ENCODE data around the gene RALGPS1.

RALGPS1 gene

GRCh38 chr9:127053057-127053821, 138.7 kb downstream of the RALGPS1 start:
- no peak for DNase-seq (ENCODE audit: low read depth in 2 of 2)

- no peak for DNase-seq (ENCODE audit: low read depth in 2 of 2)
Observed at GRCh38 chr9:127053960-127054359, 139.4 kb downstream of the RALGPS1 start.

- DNase-seq (ENCODE audit: low read depth in 2 of 2), result no peak
Observed at GRCh38 chr9:127055745-127056402, 141.3 kb downstream of the RALGPS1 start.

GRCh38 chr9:127056446-127056845, 141.9 kb downstream of the RALGPS1 start:
- no peak for DNase-seq (ENCODE audit: low read depth in 2 of 2)

GRCh38 chr9:127058011-127058644, 143.5 kb downstream of the RALGPS1 start:
- DNase-seq (ENCODE audit: low read depth in 2 of 2), result no peak

- no peak for DNase-seq (ENCODE audit: low read depth in 2 of 2)
Observed at GRCh38 chr9:127058645-127059021, 144.1 kb downstream of the RALGPS1 start.

- DNase-seq (ENCODE audit: low read depth in 2 of 2), result no peak
Observed at GRCh38 chr9:127059030-127059429, 144.4 kb downstream of the RALGPS1 start.

- DNase-seq (ENCODE audit: low read depth in 2 of 2), result no peak
Observed at GRCh38 chr9:127059765-127060361, 145.3 kb downstream of the RALGPS1 start.

- no peak for DNase-seq (ENCODE audit: low read depth in 2 of 2)
Observed at GRCh38 chr9:127061411-127061810, 146.8 kb downstream of the RALGPS1 start.

- DNase-seq (ENCODE audit: low read depth in 2 of 2), result no peak
Observed at GRCh38 chr9:127064335-127064734, 149.8 kb downstream of the RALGPS1 start.

GRCh38 chr9:127065592-127065991, 151.0 kb downstream of the RALGPS1 start:
- no peak for DNase-seq (ENCODE audit: low read depth in 2 of 2)

- DNase-seq (ENCODE audit: low read depth in 2 of 2), result no peak
Observed at GRCh38 chr9:127066060-127066850, 151.7 kb downstream of the RALGPS1 start.

GRCh38 chr9:127066851-127067136, 152.2 kb downstream of the RALGPS1 start:
- no peak for DNase-seq (ENCODE audit: low read depth in 2 of 2)

GRCh38 chr9:127067603-127068220, 153.1 kb downstream of the RALGPS1 start:
- DNase-seq (ENCODE audit: low read depth in 2 of 2), result no peak

- no peak for DNase-seq (ENCODE audit: low read depth in 2 of 2)
Observed at GRCh38 chr9:127074561-127075548, 160.3 kb downstream of the RALGPS1 start.

GRCh38 chr9:127075624-127076372, 161.2 kb downstream of the RALGPS1 start:
- no peak for DNase-seq (ENCODE audit: low read depth in 2 of 2)

GRCh38 chr9:127076860-127077643, 162.5 kb downstream of the RALGPS1 start:
- DNase-seq (ENCODE audit: low read depth in 2 of 2), result no peak

GRCh38 chr9:127077644-127077946, 163.0 kb downstream of the RALGPS1 start:
- DNase-seq (ENCODE audit: low read depth in 2 of 2), result no peak

- DNase-seq (ENCODE audit: low read depth in 2 of 2), result no peak
Observed at GRCh38 chr9:127078336-127078735, 163.8 kb downstream of the RALGPS1 start.

Measured in activated CD4-positive, alpha-beta T cell treated with anti-CD3 and anti-CD28 coated beads for 24 hours (primary cell).